K562 (cell line): Measurements from ENCODE around the gene ERCC3. TPM values are rescaled to one million over a fixed set of nuclear protein-coding genes. Genes with fewer than 3 reads are reported as not detected.

ENCODE experiments used
- ATAC-seq: fragments of 200-7000 bp; cut with Tn5 transposase; 3 replicates; pipeline ENCODE4 v1.9.1; 2020; ENCODE audit warnings: moderate library complexity
- BruUV-seq: library from RNA; stranded (reverse); fragments of 400-500 nt; replicated peaks from 2 replicates; lab custom pipeline; 2021; lab: Mats Ljungman, UMichigan
- CTCF ChIA-PET: fragments of 300-600 bp; formaldehyde crosslinking; extraction: SDS; loops from one replicate; lab custom pipeline; 2021; ENCODE audit warnings: low intra/inter-chr PET ratio; lab: Yijun Ruan, JAX
- POLR2A ChIA-PET: fragments of 300-600, 350-650 bp; sonication (Branson Sonifier 250); formaldehyde crosslinking; extraction: SDS; loops from one replicate; lab custom pipeline; 2021; ENCODE audit warnings: antibody characterized with exemption, inconsistent platforms; lab: Yijun Ruan, JAX
- DNase-seq, 4 experiments: peaks; one replicate each; pipeline versions ENCODE4 v3.0.0 to v3.0.0-alpha.2; 2011 to 2018; ENCODE audit warnings: low spot score in 3 of 4, mixed read lengths in 3 of 4; ENCODE audit errors: extremely low read depth in 1 of 4
- FAIRE-seq: peaks from 2 replicates; lab custom pipeline; 2011; peaks lifted over from hg19 to GRCh38; lab: Jason Lieb, UNC
- H2AFZ ChIP-seq: 2 replicates; pipeline ENCODE4 v1.6.0; 2011; ENCODE audit warnings: low read depth, low read length, control low read depth, inconsistent platforms
- H3K27ac ChIP-seq: fragments of 200-600 bp; 3 replicates; pipeline ENCODE4 v1.8.0; 2011; ENCODE audit warnings: low read depth, mild to moderate bottlenecking, control low read depth, inconsistent platforms, low read length, moderate library complexity, mixed read lengths; ENCODE audit errors: extremely low read depth
- H3K27me3 ChIP-seq, 2 experiments: fragments of 300-600 bp in 1 of 2; 2 replicates in 1 of 2; 3 replicates in 1 of 2; pipeline versions ENCODE4 v1.6.0 to v1.8.0; 2011; ENCODE audit warnings: inconsistent platforms in 2 of 2, low read length in 2 of 2, mild to moderate bottlenecking in 1 of 2, mixed read lengths in 1 of 2, moderate library complexity in 1 of 2; ENCODE audit not compliant: control insufficient read depth in 2 of 2, insufficient read depth in 2 of 2
- H3K36me3 ChIP-seq: fragments of 300-600 bp; 3 replicates; pipeline ENCODE4 v1.8.0; 2011; ENCODE audit warnings: mild to moderate bottlenecking, low read length, inconsistent platforms; ENCODE audit not compliant: control insufficient read depth, insufficient read depth
- H3K4me1 ChIP-seq, 2 experiments: fragments of 200-600 bp in 1 of 2; replicated peaks in 1 of 2; 2 replicates in 1 of 2; 3 replicates in 1 of 2; pipeline versions ENCODE4 v1.5.1 to v1.8.0; 2011; ENCODE audit warnings: inconsistent platforms in 2 of 2, low read length in 2 of 2, mild to moderate bottlenecking in 1 of 2, mixed read lengths in 1 of 2, moderate library complexity in 1 of 2; ENCODE audit not compliant: control insufficient read depth in 2 of 2, insufficient read depth in 2 of 2
- H3K4me2 ChIP-seq: 2 replicates; pipeline ENCODE4 v1.6.1; 2011; ENCODE audit warnings: low read length, control low read depth, inconsistent platforms, mixed read lengths; ENCODE audit not compliant: insufficient read depth
- H3K4me3 ChIP-seq: fragments of 200-600 bp; sonication (generic), shearing (Covaris generic); 2 replicates; pipeline ENCODE4 v1.5.1; 2016; ENCODE audit warnings: control low read depth, inconsistent platforms
- H3K79me2 ChIP-seq: fragments of 200-600 bp; 3 replicates; pipeline ENCODE4 v1.8.0; 2011; ENCODE audit warnings: low read length, inconsistent platforms; ENCODE audit not compliant: control insufficient read depth, insufficient read depth
- H3K9ac ChIP-seq, 2 experiments: 2 replicates each; pipeline versions ENCODE4 v1.6.0 to v1.6.1; 2011; ENCODE audit warnings: low read depth in 2 of 2, low read length in 2 of 2, control low read depth in 1 of 2, inconsistent platforms in 1 of 2, mild to moderate bottlenecking in 1 of 2, mixed read lengths in 1 of 2; ENCODE audit not compliant: insufficient read depth in 1 of 2
- H3K9me1 ChIP-seq: one replicate; pipeline ENCODE4 v1.6.0; 2011; ENCODE audit warnings: inconsistent platforms, mild to moderate bottlenecking, low read length, moderate library complexity; ENCODE audit not compliant: control insufficient read depth, insufficient read depth
- H3K9me3 ChIP-seq: replicated peaks from 2 replicates; pipeline ENCODE4 v1.5.1; 2011; ENCODE audit warnings: low read depth, low read length, inconsistent platforms; ENCODE audit not compliant: control insufficient read depth, insufficient read depth
- H4K20me1 ChIP-seq: replicated peaks from 2 replicates; pipeline ENCODE4 v1.6.1; 2011; ENCODE audit warnings: low read length, inconsistent platforms, mixed read lengths; ENCODE audit not compliant: control insufficient read depth, insufficient read depth
- CEBPG ChIP-seq, 3 experiments: fragments of 200-800 bp in 1 of 3; sonication (Bioruptor generic) in 1 of 3; sonication (generic) in 1 of 3; formaldehyde crosslinking in 1 of 3; IDR thresholded peaks in 2 of 3; conservative IDR thresholded peaks in 1 of 3; 2 replicates each; pipeline versions ENCODE4 v1.6.1 to v1.8.0; 2016 to 2022; ENCODE audit warnings: missing compliant biosample characterization in 2 of 3, missing genetic modification characterization in 2 of 3, mild to moderate bottlenecking in 1 of 3, missing genetic modification reagents in 1 of 3
- FOXA3 ChIP-seq, 2 experiments: fragments of 450-650 bp in 1 of 2; sonication (generic) in 1 of 2; formaldehyde crosslinking; IDR thresholded peaks in 1 of 2; conservative IDR thresholded peaks in 1 of 2; 2 replicates each; pipeline versions ENCODE4 v1.4.0 to v1.8.0; 2020 to 2022; ENCODE audit warnings: mild to moderate bottlenecking in 2 of 2, missing genetic modification reagents in 1 of 2
- WGBS: fragments of 100-300 bp; shearing (Covaris generic); methylation state at CpG from one replicate; pipeline ENCODE4 v1.1.6; 2016; ENCODE audit warnings: low coverage, mixed read lengths; ENCODE audit not compliant: insufficient coverage; ENCODE audit errors: missing lambda C conversion rate; 5-methylcytosine and 5-hydroxymethylcytosine counted together
- in situ Hi-C: fragments of 300-500 bp; cut with MboI; formaldehyde crosslinking; loops from 4 replicates; pipeline ENCODE4 v1.15.0; 2018; ENCODE audit warnings: inconsistent platforms, mixed read lengths
- intact Hi-C: fragments of 100-400 bp; cut with micrococcal nuclease; formaldehyde crosslinking; loops from 2 replicates; pipeline ENCODE4 v1.14.2; 2022
- polyA plus RNA-seq, 8 experiments: library from polyadenylated mRNA; depleted of rRNA in 4 of 8; stranded (reverse) in 5 of 8; unstranded in 3 of 8; fragments of >200 nt; fragmentation: Nextera tagmentation in 2 of 8; fragmentation: Illumina TruSeq in 1 of 8; extraction: Ambion mirVana in 2 of 8; extraction: Trizol in 1 of 8; gene quantifications; 2 replicates each; pipeline versions ENCODE4 v1.2.1 to v1.2.3, GENCODE V29; 2011 to 2014; ENCODE audit warnings: inconsistent platforms in 1 of 8, missing spikeins in 1 of 8
- total RNA-seq, 7 experiments: library from RNA; depleted of rRNA in 6 of 7; stranded (reverse); fragments of >200 nt in 6 of 7; fragmentation: Illumina TruSeq in 2 of 7; extraction: Trizol in 2 of 7; gene quantifications; 2 replicates each; pipeline versions ENCODE4 v1.2.1 to v1.2.3, GENCODE V29; 2011 to 2021; ENCODE audit warnings: low replicate concordance in 1 of 7
- TF ChIP-seq, protein P1 (sequence below): fragments of 250-450 bp; sonication (Bioruptor Pico); IDR thresholded peaks from 2 replicates; pipeline ENCODE4 v1.8.0; 2021; ENCODE audit warnings: moderate library complexity, mild to moderate bottlenecking, inconsistent platforms

The ERCC3 gene
- total and polyA plus RNA-seq, 9 of the 15 experiments (the other 6 are each of a cell fraction or from before 2014, with no cell fraction given) = 17.9 to 61.5 (median 43.1) TPM

DNA sequence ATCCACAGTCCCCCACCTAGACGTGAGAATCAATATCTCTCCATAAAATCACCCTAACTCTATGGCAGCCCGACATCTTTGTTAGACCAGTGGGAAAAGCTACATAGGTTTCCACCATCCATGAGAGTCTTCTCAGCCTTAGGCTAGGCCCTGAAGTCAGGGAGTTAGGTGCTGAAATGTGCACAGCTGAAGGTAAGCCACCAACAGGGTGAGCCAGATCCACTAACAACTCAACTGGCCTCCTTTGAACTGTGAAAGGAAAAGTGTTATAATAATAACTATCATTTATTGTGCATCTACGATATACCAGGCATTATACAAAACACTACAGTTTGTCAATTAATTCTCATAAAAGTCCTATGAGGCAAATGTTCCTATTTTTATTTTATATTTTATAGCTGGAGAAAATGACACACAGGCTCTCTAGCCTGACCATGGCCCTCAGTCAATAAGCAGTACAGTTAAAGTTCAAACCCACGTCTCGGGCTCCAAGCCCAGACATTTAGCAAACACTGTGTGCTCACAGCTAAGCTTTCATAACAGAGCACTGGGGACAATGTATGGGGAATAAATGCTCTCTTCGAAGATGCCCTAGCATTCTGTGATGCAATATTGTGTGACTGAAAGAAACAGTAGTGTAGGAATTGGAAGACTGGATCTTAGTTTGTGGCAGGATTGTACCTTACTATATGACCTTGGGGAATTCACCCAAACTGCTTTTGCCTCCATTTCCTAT, 62.6 kb downstream of the ERCC3 start:
- no peaks in the 10 kb centered on the region for H3K36me3 ChIP-seq
- 3% methylated on average over 6 of the region's 6 CpGs for WGBS
- no peak overlapping the region for H3K9ac ChIP-seq
- intact Hi-C loops = no loop called here
- no peaks in the 10 kb centered on the region for H3K9me1 ChIP-seq
- FAIRE-seq (no peak), ATAC-seq (no peak; the same call in 2 of the 3 replicates), DNase-seq (no peak)
- no peak overlapping the region for H3K4me2 ChIP-seq
- H3K27me3 ChIP-seq = peaks cover 20 to 48% of the 10 kb centered on the region in 2 experiments
- H3K4me1 ChIP-seq = no peaks in the 10 kb centered on the region; a peak in 1 of 5 replicates
- no peak overlapping the region for H2AFZ ChIP-seq
- CTCF ChIA-PET = no interaction called here
- BruUV-seq = no TSS peak
- H3K79me2 ChIP-seq = no peaks in the 10 kb centered on the region
- POLR2A ChIA-PET = interaction anchor here (0.9 kb wide), 1 partner anchor 14 kb away, joined by 3 read pairs; no protein-coding TSS in a partner anchor
- H4K20me1 ChIP-seq = no peaks in the 10 kb centered on the region
- H3K9me3 ChIP-seq = no peaks in the 10 kb centered on the region
- TF ChIP-seq, protein P1, sequence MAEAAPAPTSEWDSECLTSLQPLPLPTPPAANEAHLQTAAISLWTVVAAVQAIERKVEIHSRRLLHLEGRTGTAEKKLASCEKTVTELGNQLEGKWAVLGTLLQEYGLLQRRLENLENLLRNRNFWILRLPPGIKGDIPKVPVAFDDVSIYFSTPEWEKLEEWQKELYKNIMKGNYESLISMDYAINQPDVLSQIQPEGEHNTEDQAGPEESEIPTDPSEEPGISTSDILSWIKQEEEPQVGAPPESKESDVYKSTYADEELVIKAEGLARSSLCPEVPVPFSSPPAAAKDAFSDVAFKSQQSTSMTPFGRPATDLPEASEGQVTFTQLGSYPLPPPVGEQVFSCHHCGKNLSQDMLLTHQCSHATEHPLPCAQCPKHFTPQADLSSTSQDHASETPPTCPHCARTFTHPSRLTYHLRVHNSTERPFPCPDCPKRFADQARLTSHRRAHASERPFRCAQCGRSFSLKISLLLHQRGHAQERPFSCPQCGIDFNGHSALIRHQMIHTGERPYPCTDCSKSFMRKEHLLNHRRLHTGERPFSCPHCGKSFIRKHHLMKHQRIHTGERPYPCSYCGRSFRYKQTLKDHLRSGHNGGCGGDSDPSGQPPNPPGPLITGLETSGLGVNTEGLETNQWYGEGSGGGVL (CRISPR knock-in tag) = no peak
- TF ChIP-seq FOXA3 (CRISPR knock-in tag; conservative IDR thresholded peaks at IDR 0.05 in 1 of 2, IDR thresholded peaks at IDR 0.05 in 1 of 2) (no peak), CEBPG (CRISPR knock-in tag; IDR thresholded peaks at IDR 0.05) (no peak), CEBPG (tag; conservative IDR thresholded peaks at IDR 0.05 in 1 of 2, IDR thresholded peaks at IDR 0.05 in 1 of 2) (0 out of 4 replicates have a peak, but pooled peaks of 1 of the 2 experiments have one; percentile 15)
- in situ Hi-C loops = no loop called here
- H3K4me3 ChIP-seq = no peak overlapping the region
- H3K27ac ChIP-seq = no peak overlapping the region
